Measurements from ENCODE around the gene DSG2.
"Not testable (repeated sequence)": the region's sequence is repeated elsewhere in the genome, so short reads cannot be mapped to it uniquely, and the experiment has no call there.

Gene DSG2

GRCh38 chr18:31492671-31493070 lies 5.3 kb upstream of the DSG2 start:
- no peak overlapping the region for H3K27ac ChIP-seq (ENCODE audit: low read depth, low read length)
- no peaks in the 10 kb centered on the region for H3K9me2 ChIP-seq (replicated peaks; ENCODE audit: insufficient read depth, low read length)

DNA sequence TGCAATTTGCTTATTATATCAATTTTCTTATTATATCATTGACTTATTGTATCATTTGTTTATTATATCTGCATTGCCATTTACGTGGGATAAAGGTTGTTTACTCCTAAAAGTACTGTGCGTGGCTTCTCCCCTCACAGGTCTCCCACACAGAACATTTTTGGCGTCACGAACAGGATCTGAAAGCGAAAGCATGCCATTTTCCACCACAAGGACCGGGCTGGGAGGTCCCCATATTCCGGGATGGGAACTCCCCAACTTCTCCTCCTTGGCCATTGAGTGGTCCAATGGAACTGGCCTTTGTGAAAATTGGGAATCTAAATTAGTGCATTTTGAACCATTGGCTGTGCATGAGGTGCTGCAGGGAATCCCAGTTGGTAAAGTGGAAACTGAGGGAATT lies 4.8 kb upstream of the DSG2 start:
- H3K4me2 ChIP-seq (ENCODE audit: low read depth, low read length, poor library complexity, severe bottlenecking): no peak overlapping the region
- no peaks in the 10 kb centered on the region for H4K20me1 ChIP-seq (ENCODE audit: low read depth, low read length)
- no peaks in the 10 kb centered on the region for H3K9me3 ChIP-seq (ENCODE audit: insufficient read depth, low read length)
- H3K9ac ChIP-seq (ENCODE audit: low read length): no peak overlapping the region
- no peaks in the 10 kb centered on the region for H3F3A ChIP-seq (ENCODE audit: insufficient read depth)
- no peaks in the 10 kb centered on the region for H3K27me3 ChIP-seq (ENCODE audit: low read length)
- TF ChIP-seq CTCF (IDR thresholded peaks at IDR 0.05; ENCODE audit: insufficient read depth, low read length, poor library complexity, severe bottlenecking): no peak
- H3K4me3 ChIP-seq (ENCODE audit: insufficient read depth, low read length, poor library complexity, severe bottlenecking): no peak overlapping the region
- H3K27ac ChIP-seq (ENCODE audit: low read depth, low read length): no peak overlapping the region
- no peaks in the 10 kb centered on the region for H3K9me2 ChIP-seq (replicated peaks; ENCODE audit: insufficient read depth, low read length)
- H2AFZ ChIP-seq (ENCODE audit: low read depth, low read length, severe bottlenecking): no peak overlapping the region
- no peaks in the 10 kb centered on the region for H3K36me3 ChIP-seq (ENCODE audit: low read length)
- H3K79me2 ChIP-seq (ENCODE audit: insufficient read depth, low read length): no peaks in the 10 kb centered on the region

More at GRCh38 chr18:31492671-31493070, 5.3 kb upstream of the DSG2 start:
- Histone ChIP-seq H3K36me3 (ENCODE audit: low read length) (no peaks in the 10 kb centered on the region), H3F3A (ENCODE audit: insufficient read depth) (no peaks in the 10 kb centered on the region), H3K4me3 (ENCODE audit: insufficient read depth, low read length, poor library complexity, severe bottlenecking) (no peak overlapping the region), H4K20me1 (ENCODE audit: low read depth, low read length) (no peaks in the 10 kb centered on the region), H3K4me2 (ENCODE audit: low read depth, low read length, poor library complexity, severe bottlenecking) (no peak overlapping the region), H3K9ac (ENCODE audit: low read length) (no peak overlapping the region), H2AFZ (ENCODE audit: low read depth, low read length, severe bottlenecking) (no peak overlapping the region), H3K27me3 (ENCODE audit: low read length) (no peaks in the 10 kb centered on the region), H3K9me3 (ENCODE audit: insufficient read depth, low read length) (no peaks in the 10 kb centered on the region), H3K79me2 (ENCODE audit: insufficient read depth, low read length) (no peaks in the 10 kb centered on the region)
- TF ChIP-seq EZH2phosphoT487 (conservative IDR thresholded peaks at IDR 0.05; ENCODE audit: low read length) (no peak), CTCF (IDR thresholded peaks at IDR 0.05; ENCODE audit: insufficient read depth, low read length, poor library complexity, severe bottlenecking) (no peak)

DNA sequence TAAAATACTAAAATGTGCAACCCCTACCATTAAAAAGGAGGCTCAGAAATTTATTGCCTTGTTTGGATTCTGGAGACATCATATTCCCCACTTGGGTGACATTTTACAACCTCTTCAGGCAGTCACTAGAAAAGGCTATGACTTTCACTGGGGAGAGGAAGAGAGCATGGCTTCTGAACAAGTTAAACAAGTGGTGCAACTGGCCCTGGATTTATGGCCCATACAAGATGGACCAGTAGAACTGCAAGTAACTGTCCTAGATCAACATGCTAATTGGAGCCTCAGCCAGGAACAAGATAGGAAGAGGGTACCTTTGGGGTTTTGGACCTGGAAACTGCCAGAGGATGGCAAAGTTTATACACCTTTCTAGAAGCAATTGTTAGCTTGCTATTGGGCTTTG lies 4.0 kb upstream of the DSG2 start:
- TF ChIP-seq CTCF (IDR thresholded peaks at IDR 0.05; ENCODE audit: insufficient read depth, low read length, poor library complexity, severe bottlenecking): no peak
- TF ChIP-seq EZH2phosphoT487 (conservative IDR thresholded peaks at IDR 0.05; ENCODE audit: low read length): no peak
- Histone ChIP-seq H3K4me2 (ENCODE audit: low read depth, low read length, poor library complexity, severe bottlenecking) (no peak overlapping the region), H4K20me1 (ENCODE audit: low read depth, low read length) (no peaks in the 10 kb centered on the region), H3K36me3 (ENCODE audit: low read length) (no peaks in the 10 kb centered on the region), H2AFZ (ENCODE audit: low read depth, low read length, severe bottlenecking) (no peak overlapping the region), H3K9me3 (ENCODE audit: insufficient read depth, low read length) (no peaks in the 10 kb centered on the region), H3F3A (ENCODE audit: insufficient read depth) (no peaks in the 10 kb centered on the region), H3K9me2 (replicated peaks; ENCODE audit: insufficient read depth, low read length) (no peaks in the 10 kb centered on the region), H3K4me3 (ENCODE audit: insufficient read depth, low read length, poor library complexity, severe bottlenecking) (no peak overlapping the region), H3K79me2 (ENCODE audit: insufficient read depth, low read length) (no peaks in the 10 kb centered on the region), H3K27me3 (ENCODE audit: low read length) (no peaks in the 10 kb centered on the region), H3K27ac (ENCODE audit: low read depth, low read length) (no peak overlapping the region), H3K9ac (ENCODE audit: low read length) (no peak overlapping the region)

DNA sequence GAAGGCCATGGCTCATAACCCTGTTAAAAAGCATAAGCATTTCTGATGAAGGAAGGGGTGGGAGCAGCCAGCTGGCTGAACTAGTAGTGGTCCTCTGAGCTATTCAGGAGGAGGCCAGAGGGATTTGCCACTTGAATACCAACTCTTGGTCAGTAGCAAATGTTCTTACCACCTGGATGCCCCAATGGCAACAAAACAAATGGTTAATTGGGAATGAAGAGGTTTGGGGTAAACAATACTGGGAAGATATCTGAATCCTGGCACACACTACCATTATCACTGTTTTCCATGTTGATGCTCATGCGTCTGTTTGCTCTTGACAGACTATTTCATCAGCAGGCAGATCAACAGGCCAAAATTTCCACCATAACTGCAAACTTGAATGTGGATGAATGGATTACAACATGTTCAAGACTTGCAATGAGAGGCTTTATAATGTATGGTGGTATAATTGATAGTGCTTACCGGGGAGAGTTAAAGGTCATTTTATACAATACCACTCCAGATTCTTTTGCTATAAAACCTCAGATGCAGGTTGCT lies 3.2 kb upstream of the DSG2 start:
- H2AFZ ChIP-seq (ENCODE audit: low read depth, low read length, severe bottlenecking); H3K9me3 ChIP-seq (ENCODE audit: insufficient read depth, low read length); H3K36me3 ChIP-seq (ENCODE audit: low read length); H3K9ac ChIP-seq (ENCODE audit: low read length); H3K9me2 ChIP-seq (replicated peaks; ENCODE audit: insufficient read depth, low read length); H3K79me2 ChIP-seq (ENCODE audit: insufficient read depth, low read length); H3K27me3 ChIP-seq (ENCODE audit: low read length); H3F3A ChIP-seq (ENCODE audit: insufficient read depth); H3K27ac ChIP-seq (ENCODE audit: low read depth, low read length); H3K4me3 ChIP-seq (ENCODE audit: insufficient read depth, low read length, poor library complexity, severe bottlenecking); H3K4me2 ChIP-seq (ENCODE audit: low read depth, low read length, poor library complexity, severe bottlenecking); H4K20me1 ChIP-seq (ENCODE audit: low read depth, low read length): not testable (repeated sequence)
